ENCODE data around the gene ANKS1B.

GRCh38 chr12:99053616-99054362 is 930.9 kb downstream of the ANKS1B start:
- TF ChIP-seq POLR2A (IDR thresholded peaks at IDR 0.05), result no peak
- TF ChIP-seq, protein P1, sequence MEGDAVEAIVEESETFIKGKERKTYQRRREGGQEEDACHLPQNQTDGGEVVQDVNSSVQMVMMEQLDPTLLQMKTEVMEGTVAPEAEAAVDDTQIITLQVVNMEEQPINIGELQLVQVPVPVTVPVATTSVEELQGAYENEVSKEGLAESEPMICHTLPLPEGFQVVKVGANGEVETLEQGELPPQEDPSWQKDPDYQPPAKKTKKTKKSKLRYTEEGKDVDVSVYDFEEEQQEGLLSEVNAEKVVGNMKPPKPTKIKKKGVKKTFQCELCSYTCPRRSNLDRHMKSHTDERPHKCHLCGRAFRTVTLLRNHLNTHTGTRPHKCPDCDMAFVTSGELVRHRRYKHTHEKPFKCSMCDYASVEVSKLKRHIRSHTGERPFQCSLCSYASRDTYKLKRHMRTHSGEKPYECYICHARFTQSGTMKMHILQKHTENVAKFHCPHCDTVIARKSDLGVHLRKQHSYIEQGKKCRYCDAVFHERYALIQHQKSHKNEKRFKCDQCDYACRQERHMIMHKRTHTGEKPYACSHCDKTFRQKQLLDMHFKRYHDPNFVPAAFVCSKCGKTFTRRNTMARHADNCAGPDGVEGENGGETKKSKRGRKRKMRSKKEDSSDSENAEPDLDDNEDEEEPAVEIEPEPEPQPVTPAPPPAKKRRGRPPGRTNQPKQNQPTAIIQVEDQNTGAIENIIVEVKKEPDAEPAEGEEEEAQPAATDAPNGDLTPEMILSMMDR (IDR thresholded peaks at IDR 0.05), result no peak
